HG03060 (cell line): Measurements from ENCODE around the gene NAA40.

Experiments used
- ATAC-seq: cut with Tn5 transposase; IDR thresholded peaks from one replicate; pipeline ENCODE4 v1.9.1; 2021; ENCODE audit warnings: low read depth, moderate number of reproducible peaks; ENCODE audit not compliant: unreplicated experiment

Gene NAA40

GRCh38 chr11:63912678-63913077, 26.1 kb upstream of the NAA40 start:
- no peak for ATAC-seq

- ATAC-seq = no peak
These were observed 24.7 kb upstream of the NAA40 start for GRCh38 chr11:63913866-63914830.

GRCh38 chr11:63914896-63915691, 23.7 kb upstream of the NAA40 start:
- ATAC-seq = no peak

- ATAC-seq = no peak
These were observed 22.6 kb upstream of the NAA40 start for GRCh38 chr11:63915961-63916836.

- no peak for ATAC-seq
These were observed 21.7 kb upstream of the NAA40 start, which contains the start of gene RCOR2 for GRCh38 chr11:63916837-63917691. TSS of gene RCOR2 (minus strand) at chr11:63917164. CDS start at chr11:63916456, 708 bp downstream.

GRCh38 chr11:63917692-63918506, 20.9 kb upstream of the NAA40 start:
- no peak for ATAC-seq

GRCh38 chr11:63918507-63919191, 20.2 kb upstream of the NAA40 start:
- ATAC-seq = no peak

GRCh38 chr11:63919267-63920125, 19.3 kb upstream of the NAA40 start:
- no peak for ATAC-seq

- ATAC-seq = no peak
These were observed 18.5 kb upstream of the NAA40 start for GRCh38 chr11:63920126-63920938.

- no peak for ATAC-seq
These were observed 17.8 kb upstream of the NAA40 start for GRCh38 chr11:63920939-63921417.

GRCh38 chr11:63922673-63923192, 16.1 kb upstream of the NAA40 start:
- ATAC-seq = no peak

- ATAC-seq = no peak
These were observed 15.5 kb upstream of the NAA40 start for GRCh38 chr11:63923319-63923718.

- ATAC-seq = no peak
These were observed 9.2 kb upstream of the NAA40 start for GRCh38 chr11:63929616-63930015.

GRCh38 chr11:63931045-63931444, 7.8 kb upstream of the NAA40 start:
- no peak for ATAC-seq

GRCh38 chr11:63931876-63932275, 6.9 kb upstream of the NAA40 start:
- no peak for ATAC-seq

GRCh38 chr11:63933459-63933858, 5.3 kb upstream of the NAA40 start:
- ATAC-seq = no peak
